ENCODE results near the gene SMIM3.

DNA sequence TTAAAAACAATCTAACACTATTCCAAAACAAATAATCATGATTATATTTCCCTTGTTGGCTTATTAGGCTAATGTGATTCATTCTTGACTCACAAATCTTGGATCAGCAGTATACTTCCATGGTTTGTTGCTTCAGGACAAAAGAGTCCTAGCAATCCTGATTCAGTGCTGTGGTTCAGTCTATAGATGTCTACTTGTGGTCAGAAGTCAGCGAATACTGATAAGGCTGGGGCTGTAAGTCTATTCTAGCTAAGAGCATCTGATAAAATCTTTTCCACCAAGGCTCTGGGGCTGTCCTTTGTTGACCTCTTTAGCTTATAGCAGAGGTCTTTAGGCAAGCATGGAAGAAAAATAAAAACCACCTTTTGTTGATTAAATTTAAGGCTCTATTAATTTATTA, 4.4 kb upstream of the SMIM3 start:
- TF ChIP-seq, protein P1, sequence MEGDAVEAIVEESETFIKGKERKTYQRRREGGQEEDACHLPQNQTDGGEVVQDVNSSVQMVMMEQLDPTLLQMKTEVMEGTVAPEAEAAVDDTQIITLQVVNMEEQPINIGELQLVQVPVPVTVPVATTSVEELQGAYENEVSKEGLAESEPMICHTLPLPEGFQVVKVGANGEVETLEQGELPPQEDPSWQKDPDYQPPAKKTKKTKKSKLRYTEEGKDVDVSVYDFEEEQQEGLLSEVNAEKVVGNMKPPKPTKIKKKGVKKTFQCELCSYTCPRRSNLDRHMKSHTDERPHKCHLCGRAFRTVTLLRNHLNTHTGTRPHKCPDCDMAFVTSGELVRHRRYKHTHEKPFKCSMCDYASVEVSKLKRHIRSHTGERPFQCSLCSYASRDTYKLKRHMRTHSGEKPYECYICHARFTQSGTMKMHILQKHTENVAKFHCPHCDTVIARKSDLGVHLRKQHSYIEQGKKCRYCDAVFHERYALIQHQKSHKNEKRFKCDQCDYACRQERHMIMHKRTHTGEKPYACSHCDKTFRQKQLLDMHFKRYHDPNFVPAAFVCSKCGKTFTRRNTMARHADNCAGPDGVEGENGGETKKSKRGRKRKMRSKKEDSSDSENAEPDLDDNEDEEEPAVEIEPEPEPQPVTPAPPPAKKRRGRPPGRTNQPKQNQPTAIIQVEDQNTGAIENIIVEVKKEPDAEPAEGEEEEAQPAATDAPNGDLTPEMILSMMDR (IDR thresholded peaks at IDR 0.05) = no peak
- TF ChIP-seq ZFX (IDR thresholded peaks at IDR 0.05; ENCODE audit: borderline replicate concordance) = no peak
